ENCODE measurements around the gene TOB1. TPM values are rescaled to one million over a fixed set of nuclear protein-coding genes. Genes with fewer than 3 reads are reported as not detected.

Gene TOB1
- total RNA-seq, 4 donors from 2014 or later, result 151 to 255 (median 174) TPM

- no peaks in the 10 kb centered on the region for H3K4me1 ChIP-seq
- no peaks in the 10 kb centered on the region for H3K36me3 ChIP-seq
- DNase-seq (ENCODE audit: low spot score in 2 of 2), result no peak
- H3K27ac ChIP-seq, result no peak overlapping the region
- TF ChIP-seq POLR2A (IDR thresholded peaks at IDR 0.05), result no peak
- no peak for TF ChIP-seq EP300 (IDR thresholded peaks at IDR 0.05)
- TF ChIP-seq POLR2AphosphoS5 (IDR thresholded peaks at IDR 0.05), result no peak
- no peak for TF ChIP-seq CTCF (IDR thresholded peaks at IDR 0.05)
- H3K9me3 ChIP-seq, result no peaks in the 10 kb centered on the region
- no peaks in the 10 kb centered on the region for H3K27me3 ChIP-seq
- H3K4me3 ChIP-seq, result no peak overlapping the region
Observed at GRCh38 chr17:50825188-50825587, 41.0 kb downstream of the TOB1 start.

- no peaks in the 10 kb centered on the region for H3K9me3 ChIP-seq
- no peak for TF ChIP-seq CTCF (IDR thresholded peaks at IDR 0.05)
- no peak for TF ChIP-seq EP300 (IDR thresholded peaks at IDR 0.05)
- TF ChIP-seq POLR2A (IDR thresholded peaks at IDR 0.05), result no peak
- no peak for TF ChIP-seq POLR2AphosphoS5 (IDR thresholded peaks at IDR 0.05)
- no peak overlapping the region for H3K27ac ChIP-seq
- DNase-seq (ENCODE audit: low spot score in 2 of 2), result no peak
- H3K36me3 ChIP-seq, result no peaks in the 10 kb centered on the region
- H3K4me1 ChIP-seq, result no peaks in the 10 kb centered on the region
- H3K4me3 ChIP-seq, result no peak overlapping the region
- WGBS, result 87% methylated on average over 2 of the region's 2 CpGs
- H3K27me3 ChIP-seq, result no peaks in the 10 kb centered on the region
Observed at GRCh38 chr17:50824429-50824828, 41.7 kb downstream of the TOB1 start.

DNA sequence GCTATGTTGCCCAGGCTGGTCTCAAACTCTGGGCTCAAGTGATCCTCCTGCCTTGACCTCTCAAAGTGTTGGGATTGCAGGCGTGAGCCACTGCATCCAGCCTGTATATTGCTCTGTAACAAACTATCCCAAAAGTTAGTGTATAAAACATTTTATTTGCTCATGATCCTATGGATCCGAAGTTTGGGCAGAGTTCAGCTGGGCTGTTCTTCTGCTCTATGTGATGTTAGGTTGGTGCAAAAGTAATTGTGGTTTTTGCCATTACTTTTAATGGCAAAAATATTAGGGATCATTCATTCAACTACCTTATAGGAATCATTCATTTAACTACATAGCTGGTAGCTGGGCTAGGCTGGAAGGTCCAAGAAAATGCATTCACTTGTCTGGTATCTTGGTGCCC, 43.6 kb downstream of the TOB1 start:
- Histone ChIP-seq H3K4me1 (peaks cover 15% of the 10 kb centered on the region), H3K27ac (no peak overlapping the region), H3K9me3 (no peaks in the 10 kb centered on the region), H3K36me3 (no peaks in the 10 kb centered on the region), H3K4me3 (no peak overlapping the region), H3K27me3 (no peaks in the 10 kb centered on the region)
- TF ChIP-seq POLR2AphosphoS5 (IDR thresholded peaks at IDR 0.05) (no peak), CTCF (IDR thresholded peaks at IDR 0.05) (no peak), POLR2A (IDR thresholded peaks at IDR 0.05) (no peak), EP300 (IDR thresholded peaks at IDR 0.05) (no peak)
- no peak for DNase-seq (ENCODE audit: low spot score in 2 of 2)
- 96% methylated on average over 2 of the region's 2 CpGs for WGBS

DNA sequence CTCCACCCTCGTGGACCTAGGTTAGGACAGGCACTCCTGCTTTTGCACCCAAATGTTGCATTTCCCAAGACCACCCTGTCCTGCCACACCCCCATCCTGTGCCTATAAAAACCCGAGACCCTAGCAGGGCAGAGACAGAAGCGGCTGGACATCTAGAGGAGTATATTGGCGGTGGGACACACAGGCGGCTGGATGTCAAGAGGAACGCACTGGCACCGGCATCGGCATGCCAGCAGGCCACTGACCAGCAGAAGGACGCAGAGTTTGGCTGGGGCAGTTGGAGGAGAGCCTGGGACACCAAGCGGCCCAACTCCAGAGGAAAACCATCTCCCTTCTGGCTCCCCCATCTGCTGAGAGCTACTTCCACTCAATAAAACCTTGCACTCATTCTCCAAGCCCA, 45.5 kb downstream of the TOB1 start:
- TF ChIP-seq EP300 (IDR thresholded peaks at IDR 0.05), result no peak
- no peak for TF ChIP-seq CTCF (IDR thresholded peaks at IDR 0.05)
- TF ChIP-seq POLR2AphosphoS5 (IDR thresholded peaks at IDR 0.05), result no peak
- TF ChIP-seq POLR2A (IDR thresholded peaks at IDR 0.05), result no peak
- WGBS, result 86% methylated on average over 9 of the region's 10 CpGs
- Histone ChIP-seq H3K36me3 (no peaks in the 10 kb centered on the region), H3K9me3 (no peaks in the 10 kb centered on the region), H3K27me3 (no peaks in the 10 kb centered on the region), H3K27ac (no peak overlapping the region), H3K4me1 (peaks cover 19% of the 10 kb centered on the region), H3K4me3 (no peak overlapping the region)
- no peak for DNase-seq (ENCODE audit: low spot score in 2 of 2)

GRCh38 chr17:50818921-50819657, 47.1 kb downstream of the TOB1 start:
- Histone ChIP-seq H3K4me1 (peaks cover 19% of the 10 kb centered on the region), H3K27ac (no peak overlapping the region), H3K9me3 (no peaks in the 10 kb centered on the region), H3K27me3 (no peaks in the 10 kb centered on the region), H3K36me3 (no peaks in the 10 kb centered on the region), H3K4me3 (no peak overlapping the region)
- DNase-seq (ENCODE audit: low spot score in 2 of 2), result no peak
- TF ChIP-seq POLR2A (IDR thresholded peaks at IDR 0.05) (no peak), CTCF (IDR thresholded peaks at IDR 0.05) (no peak), POLR2AphosphoS5 (IDR thresholded peaks at IDR 0.05) (no peak), EP300 (IDR thresholded peaks at IDR 0.05) (no peak)
- WGBS, result 61% methylated on average over 6 of the region's 6 CpGs
